Glutamatergic neuron (in vitro differentiated cells): ENCODE results near the gene ANAPC15. TPM values are rescaled to one million over a fixed set of nuclear protein-coding genes. Genes with fewer than 3 reads are reported as not detected.

Experiments
- DNase-seq: peaks from one replicate; pipeline ENCODE4 v3.0.0; 2022
- H3K27ac Mint-ChIP-seq: one replicate; pipeline ENCODE4 v1.8.0; 2020; ENCODE audit warnings: mild to moderate bottlenecking, mixed read lengths, inconsistent platforms; ENCODE audit not compliant: unreplicated experiment
- H3K27me3 Mint-ChIP-seq: one replicate; pipeline ENCODE4 v1.8.0; 2020; ENCODE audit warnings: mild to moderate bottlenecking, moderate library complexity, mixed read lengths, inconsistent platforms; ENCODE audit not compliant: unreplicated experiment
- H3K36me3 Mint-ChIP-seq: one replicate; pipeline ENCODE4 v1.8.0; 2020; ENCODE audit warnings: mild to moderate bottlenecking, mixed read lengths, inconsistent platforms; ENCODE audit not compliant: unreplicated experiment
- H3K4me1 Mint-ChIP-seq: one replicate; pipeline ENCODE4 v1.8.0; 2020; ENCODE audit warnings: mild to moderate bottlenecking, low read depth, mixed read lengths, inconsistent platforms; ENCODE audit not compliant: unreplicated experiment
- H3K4me3 Mint-ChIP-seq: one replicate; pipeline ENCODE4 v1.8.0; 2020; ENCODE audit warnings: mild to moderate bottlenecking, mixed read lengths, inconsistent platforms; ENCODE audit not compliant: unreplicated experiment
- H3K9me3 Mint-ChIP-seq: one replicate; pipeline ENCODE4 v1.8.0; 2020; ENCODE audit warnings: mild to moderate bottlenecking, moderate library complexity, mixed read lengths, inconsistent platforms; ENCODE audit not compliant: unreplicated experiment
- total RNA-seq: library from RNA; stranded (reverse); fragmentation: NEBNext Ultra II Directional; extraction: Animal tissue kit (Norgen Biotek cat#: 25700); gene quantifications from one replicate; pipeline ENCODE4 v1.2.1, GENCODE V29; 2021; ENCODE audit not compliant: unreplicated experiment
- TF ChIP-seq, protein P1 (sequence below): fragments of 200-600 bp; sonication (generic); IDR thresholded peaks from one replicate; pipeline ENCODE4 v1.5.0; 2021; ENCODE audit not compliant: partially characterized antibody, unreplicated experiment

The ANAPC15 gene
- total RNA-seq, 1 donor from 2014 or later = 31.9 TPM

DNA sequence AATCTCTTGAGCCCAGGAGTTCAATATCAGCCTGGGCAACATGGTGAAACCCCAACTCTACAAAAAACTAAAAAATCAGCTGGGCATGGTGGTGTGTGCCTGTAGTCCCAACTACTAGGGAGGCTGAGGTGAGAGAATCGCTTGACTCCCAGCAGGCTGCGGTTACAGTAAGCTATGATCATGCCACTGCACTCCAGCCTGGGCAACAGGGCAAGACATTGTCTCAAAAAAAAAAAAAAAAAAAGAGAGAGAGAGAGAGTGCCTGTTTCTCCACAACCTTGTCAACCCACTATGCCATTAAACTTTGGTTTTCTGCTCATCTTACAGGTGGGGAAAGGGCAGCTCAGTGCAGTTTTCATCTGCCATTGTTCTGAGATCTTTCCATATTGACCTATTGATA lies 28.2 kb upstream of the ANAPC15 start:
- Mint-ChIP-seq H3K9me3 (peaks cover 1% of the 10 kb centered on the region), H3K4me3 (no peak overlapping the region), H3K27ac (no peak overlapping the region), H3K27me3 (peaks cover 2% of the 10 kb centered on the region), H3K36me3 (no peaks in the 10 kb centered on the region), H3K4me1 (no peaks in the 10 kb centered on the region)
- DNase-seq = no peak
- TF ChIP-seq, protein P1, sequence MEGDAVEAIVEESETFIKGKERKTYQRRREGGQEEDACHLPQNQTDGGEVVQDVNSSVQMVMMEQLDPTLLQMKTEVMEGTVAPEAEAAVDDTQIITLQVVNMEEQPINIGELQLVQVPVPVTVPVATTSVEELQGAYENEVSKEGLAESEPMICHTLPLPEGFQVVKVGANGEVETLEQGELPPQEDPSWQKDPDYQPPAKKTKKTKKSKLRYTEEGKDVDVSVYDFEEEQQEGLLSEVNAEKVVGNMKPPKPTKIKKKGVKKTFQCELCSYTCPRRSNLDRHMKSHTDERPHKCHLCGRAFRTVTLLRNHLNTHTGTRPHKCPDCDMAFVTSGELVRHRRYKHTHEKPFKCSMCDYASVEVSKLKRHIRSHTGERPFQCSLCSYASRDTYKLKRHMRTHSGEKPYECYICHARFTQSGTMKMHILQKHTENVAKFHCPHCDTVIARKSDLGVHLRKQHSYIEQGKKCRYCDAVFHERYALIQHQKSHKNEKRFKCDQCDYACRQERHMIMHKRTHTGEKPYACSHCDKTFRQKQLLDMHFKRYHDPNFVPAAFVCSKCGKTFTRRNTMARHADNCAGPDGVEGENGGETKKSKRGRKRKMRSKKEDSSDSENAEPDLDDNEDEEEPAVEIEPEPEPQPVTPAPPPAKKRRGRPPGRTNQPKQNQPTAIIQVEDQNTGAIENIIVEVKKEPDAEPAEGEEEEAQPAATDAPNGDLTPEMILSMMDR = no peak

DNA sequence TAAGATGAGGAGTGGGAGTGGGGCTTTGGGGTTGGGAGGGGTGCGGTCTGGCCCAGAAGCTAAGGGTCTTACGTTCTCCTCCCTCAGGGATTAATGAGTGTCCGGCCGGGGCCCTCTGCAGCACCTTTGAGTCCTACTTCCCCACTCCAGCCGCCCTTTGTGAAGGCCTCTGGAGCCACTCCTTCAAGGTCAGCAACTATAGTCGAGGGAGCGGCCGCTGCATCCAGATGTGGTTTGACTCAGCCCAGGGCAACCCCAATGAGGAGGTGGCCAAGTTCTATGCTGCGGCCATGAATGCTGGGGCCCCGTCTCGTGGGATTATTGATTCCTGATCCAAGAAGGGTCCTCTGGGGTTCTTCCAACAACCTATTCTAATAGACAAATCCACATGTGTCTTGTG lies 27.0 kb upstream of the ANAPC15 start:
- Mint-ChIP-seq H3K4me1 (no peaks in the 10 kb centered on the region), H3K4me3 (no peak overlapping the region), H3K36me3 (no peaks in the 10 kb centered on the region), H3K27ac (no peak overlapping the region), H3K27me3 (peaks cover 2% of the 10 kb centered on the region), H3K9me3 (peaks cover 1% of the 10 kb centered on the region)
- TF ChIP-seq, protein P1 = no peak
- DNase-seq = no peak

DNA sequence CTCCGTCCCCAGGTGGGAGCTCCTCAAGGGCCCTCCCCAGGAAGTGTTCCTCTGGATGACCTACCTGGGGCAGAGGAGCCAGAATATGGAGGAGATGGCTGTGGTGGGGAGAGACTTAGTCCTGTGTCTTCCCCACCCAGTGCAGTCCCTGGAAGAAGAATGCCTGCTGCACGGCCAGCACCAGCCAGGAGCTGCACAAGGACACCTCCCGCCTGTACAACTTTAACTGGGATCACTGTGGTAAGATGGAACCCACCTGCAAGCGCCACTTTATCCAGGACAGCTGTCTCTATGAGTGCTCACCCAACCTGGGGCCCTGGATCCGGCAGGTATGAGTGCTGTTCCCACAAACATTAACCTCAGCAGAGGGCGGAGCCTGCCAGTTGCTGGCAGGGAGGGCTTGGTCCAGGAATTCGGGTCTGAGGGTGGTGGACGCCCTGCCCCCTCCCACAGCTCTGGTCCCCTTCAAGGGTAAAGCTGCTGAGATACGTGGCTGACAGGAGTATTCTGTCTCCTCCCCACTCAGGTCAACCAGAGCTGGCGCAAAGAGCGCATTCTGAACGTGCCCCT lies 26.4 kb upstream of the ANAPC15 start:
- no peak for DNase-seq
- H3K9me3 Mint-ChIP-seq = peaks cover 1% of the 10 kb centered on the region
- H3K4me3 Mint-ChIP-seq = no peak overlapping the region
- no peaks in the 10 kb centered on the region for H3K4me1 Mint-ChIP-seq
- no peak overlapping the region for H3K27ac Mint-ChIP-seq
- no peaks in the 10 kb centered on the region for H3K36me3 Mint-ChIP-seq
- peaks cover 2% of the 10 kb centered on the region for H3K27me3 Mint-ChIP-seq
- TF ChIP-seq, protein P1 = no peak

DNA sequence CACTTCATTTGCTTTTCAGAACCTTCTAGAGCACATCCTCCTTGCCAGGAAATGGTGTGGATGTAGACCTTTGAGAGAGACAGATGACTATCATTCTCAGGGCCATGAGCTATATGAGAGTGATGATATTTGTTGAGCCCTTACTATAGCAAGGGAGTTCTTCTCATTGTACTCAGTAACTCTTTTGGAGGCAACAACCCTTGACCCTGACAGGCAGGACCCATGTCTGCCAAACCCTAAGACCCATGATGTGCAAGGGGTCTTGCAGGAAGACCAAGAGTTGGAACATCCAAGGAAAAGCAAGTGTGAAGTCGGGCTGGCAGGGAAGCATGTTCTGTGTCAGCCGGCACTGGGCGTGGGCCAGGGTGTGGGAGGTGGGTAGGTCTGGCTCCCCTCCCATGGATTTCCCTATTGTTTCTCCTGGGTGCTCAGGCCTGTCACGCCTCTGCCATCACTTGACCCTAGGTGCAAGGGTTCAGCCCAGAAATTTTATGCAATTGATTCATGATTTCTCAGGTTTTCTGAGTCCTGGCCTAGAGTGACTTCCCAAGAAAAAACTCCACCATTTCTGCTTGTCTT lies 24.3 kb upstream of the ANAPC15 start:
- Mint-ChIP-seq H3K27ac (no peak overlapping the region), H3K36me3 (no peaks in the 10 kb centered on the region)

More for the DNA sequence above, 24.3 kb upstream of the ANAPC15 start:
- no peak for DNase-seq
- no peak overlapping the region for H3K4me3 Mint-ChIP-seq
- no peaks in the 10 kb centered on the region for H3K4me1 Mint-ChIP-seq
- TF ChIP-seq, protein P1 = no peak
- peaks cover 3% of the 10 kb centered on the region for H3K27me3 Mint-ChIP-seq
- peaks cover 1% of the 10 kb centered on the region for H3K9me3 Mint-ChIP-seq
